ENCODE measurements around the gene FAM89A.
"Not testable (repeated sequence)": the region's sequence is repeated elsewhere in the genome, so short reads cannot be mapped to it uniquely, and the experiment has no call there.

Gene FAM89A

DNA sequence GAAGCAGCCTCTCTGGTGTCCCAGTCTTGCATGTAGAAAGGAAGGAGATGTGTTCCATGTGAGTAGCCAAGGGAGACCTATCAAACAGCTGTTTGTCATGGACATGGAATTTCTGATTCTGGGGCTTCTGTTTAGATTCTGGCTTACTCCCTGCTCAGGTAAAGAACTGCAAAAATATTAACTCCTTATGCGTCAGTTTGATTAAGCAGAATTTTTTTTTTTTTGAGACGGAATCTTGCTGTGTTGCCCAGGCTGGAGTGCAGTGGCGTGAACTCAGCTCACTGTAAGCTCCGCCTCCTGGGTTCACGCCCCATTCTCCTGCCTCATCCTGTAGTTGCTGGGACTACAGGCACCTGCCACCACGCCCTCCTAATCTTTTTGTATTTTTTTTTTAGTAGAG, 54.3 kb downstream of the FAM89A start:
- no peak for DNase-seq

- DNase-seq: not testable (repeated sequence)
Measured at GRCh38 chr1:230984622-230985515, 55.2 kb downstream of the FAM89A start.

- DNase-seq: no peak
Measured at GRCh38 chr1:230983811-230984210, 56.2 kb downstream of the FAM89A start.

GRCh38 chr1:230982696-230983095, 57.4 kb downstream of the FAM89A start:
- no peak for DNase-seq

GRCh38 chr1:230979952-230980351, 60.1 kb downstream of the FAM89A start:
- no peak for DNase-seq

- no peak for DNase-seq
Measured at GRCh38 chr1:230979389-230979716, 60.7 kb downstream of the FAM89A start.

GRCh38 chr1:230978491-230979388, 61.3 kb downstream of the FAM89A start, which contains the start of the genes ARV1 and TTC13:
ARV1 (plus strand) TSS chr1:230979094; CDS start chr1:230979106, 12 bp downstream.
TTC13 (minus strand) TSS chr1:230978861; CDS start chr1:230978830, 31 bp downstream.
- DNase-seq: peak; percentile 99

DNA sequence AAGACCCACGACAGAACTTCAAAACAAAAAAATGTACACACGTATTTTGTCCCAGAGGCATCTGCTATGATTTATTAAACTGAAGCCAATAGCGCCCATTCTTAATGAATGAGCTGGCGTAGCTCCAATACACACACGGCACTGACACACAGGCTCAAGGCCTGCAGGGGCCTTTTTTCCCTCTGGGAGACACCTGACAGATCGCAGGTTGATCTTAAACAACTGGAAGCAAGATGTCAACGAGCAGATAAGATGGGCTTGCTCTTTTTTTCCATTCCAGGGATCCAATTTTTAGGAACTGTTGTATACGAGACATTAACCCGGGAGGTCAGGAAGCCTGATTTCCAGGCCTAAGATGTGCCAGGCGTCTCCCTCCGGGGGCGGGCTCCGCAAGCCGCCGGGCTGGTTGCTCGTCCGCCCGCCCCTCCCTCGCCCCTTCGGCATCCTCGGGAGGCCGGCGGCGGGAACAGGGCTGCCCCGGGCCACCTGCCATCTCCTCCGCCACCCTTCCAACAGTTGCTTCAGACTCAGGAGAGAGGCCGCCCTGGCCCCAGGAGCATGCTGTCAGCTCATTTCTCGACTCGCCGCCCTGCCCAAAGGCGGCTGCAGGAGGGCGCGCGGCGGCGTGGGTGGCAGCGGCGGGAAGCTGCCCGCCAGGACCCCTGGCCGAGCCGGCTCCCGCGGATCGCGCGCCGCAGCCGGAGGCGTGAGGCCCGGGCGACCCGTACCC, 62.1 kb downstream of the FAM89A start:
- peak; percentile 72 for DNase-seq

GRCh38 chr1:230976825-230977747, 63.0 kb downstream of the FAM89A start:
- no peak for DNase-seq

DNA sequence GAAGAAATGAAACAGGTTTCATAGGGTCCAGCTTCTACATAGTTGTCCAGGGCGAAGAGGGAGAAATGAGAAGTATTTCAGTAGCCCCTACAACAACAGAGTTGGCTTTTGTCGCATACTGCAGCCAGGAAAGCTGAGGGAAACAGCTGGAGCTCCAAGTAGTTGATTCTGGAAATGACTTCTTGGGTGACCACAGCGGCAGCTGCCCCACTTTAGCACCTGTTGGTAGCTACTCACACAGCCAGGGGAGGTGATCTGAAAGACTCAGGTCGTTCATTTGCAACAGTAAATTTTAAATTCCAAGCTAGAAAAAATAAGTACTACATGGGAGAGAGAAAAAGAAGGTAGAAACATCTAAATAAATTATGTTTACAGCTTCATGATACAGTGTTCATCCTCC, 63.7 kb downstream of the FAM89A start:
- no peak for DNase-seq

GRCh38 chr1:230975636-230976035, 64.4 kb downstream of the FAM89A start:
- no peak for DNase-seq

- DNase-seq: no peak
Measured at GRCh38 chr1:230972855-230973271, 67.2 kb downstream of the FAM89A start.

DNA sequence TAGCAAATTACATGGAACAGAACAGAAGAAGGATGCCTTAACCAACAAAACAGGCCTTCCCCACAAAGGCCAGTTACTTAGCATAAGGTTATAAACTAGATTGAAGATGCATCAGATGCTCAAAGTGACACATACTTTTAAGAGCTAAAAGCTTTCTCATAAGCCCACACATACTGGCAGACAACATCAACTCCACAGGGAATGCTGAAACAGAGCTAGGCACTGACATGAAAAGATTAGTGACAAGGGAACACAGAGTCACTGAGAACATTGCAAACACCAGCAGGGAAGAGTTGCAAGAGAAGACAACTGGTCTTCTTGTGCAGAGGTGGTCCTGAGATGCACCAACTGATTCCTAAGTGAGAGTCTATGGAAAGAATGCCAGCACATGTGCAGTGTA, 68.3 kb downstream of the FAM89A start:
- no peak for DNase-seq

GRCh38 chr1:230970432-230970831, 69.6 kb downstream of the FAM89A start:
- no peak for DNase-seq
